Activated T-helper 17 cell treated with anti-CD3 and anti-CD28 coated beads, Interleukin-2, amount 50 U/mL, for 72 hours (primary cell): Measurements from ENCODE around the gene ST8SIA4. TPM values are rescaled to one million over a fixed set of nuclear protein-coding genes. Genes with fewer than 3 reads are reported as not detected.

ENCODE experiments used
- ATAC-seq: fragments of 150-1000 bp; cut with Tn5 transposase; replicated peaks from 2 replicates; pipeline ENCODE4 v1.10.0; 2021; ENCODE audit warnings: mild to moderate bottlenecking, moderate library complexity
- H3K27ac Mint-ChIP-seq: one replicate; pipeline ENCODE4 v1.8.0; 2022; ENCODE audit warnings: mixed read lengths
- H3K27me3 Mint-ChIP-seq: one replicate; pipeline ENCODE4 v1.8.0; 2022; ENCODE audit warnings: mixed read lengths
- H3K36me3 Mint-ChIP-seq: one replicate; pipeline ENCODE4 v1.8.0; 2022; ENCODE audit warnings: low read depth, mild to moderate bottlenecking, mixed read lengths
- H3K4me1 Mint-ChIP-seq: one replicate; pipeline ENCODE4 v1.8.0; 2022; ENCODE audit warnings: mixed read lengths
- H3K4me3 Mint-ChIP-seq: one replicate; pipeline ENCODE4 v1.8.0; 2022; ENCODE audit warnings: mild to moderate bottlenecking, mixed read lengths
- H3K9me3 Mint-ChIP-seq: one replicate; pipeline ENCODE4 v1.8.0; 2022; ENCODE audit warnings: mixed read lengths
- total RNA-seq, 2 donors: library from RNA; stranded (reverse); gene quantifications; one replicate each; pipeline ENCODE4 v1.2.3, GENCODE V29; 2022

The ST8SIA4 gene
- total RNA-seq, 2 donors from 2014 or later = 42.8 to 73.7 TPM

DNA sequence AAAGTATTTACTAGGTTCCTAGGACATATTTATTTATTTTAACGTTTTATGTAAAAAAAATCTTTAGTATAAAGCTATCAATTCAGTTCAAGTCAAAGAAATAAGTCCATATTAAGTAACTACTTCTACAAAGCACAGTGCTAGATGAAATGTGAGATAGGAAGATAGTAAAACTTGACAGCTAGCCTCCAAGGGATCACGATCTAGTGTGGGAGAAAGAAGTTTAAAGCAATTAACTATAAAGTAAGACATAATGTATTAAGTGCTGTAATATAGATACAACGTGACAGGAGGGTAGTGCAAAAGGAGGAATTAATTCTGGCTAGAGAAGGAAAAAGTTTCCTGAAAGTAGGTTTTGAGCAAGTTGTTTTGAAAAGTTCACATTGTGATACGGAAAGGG is 134.9 kb downstream of the ST8SIA4 start:
- ATAC-seq = no peak
- no peaks in the 10 kb centered on the region for H3K36me3 Mint-ChIP-seq
- no peaks in the 10 kb centered on the region for H3K4me1 Mint-ChIP-seq
- H3K9me3 Mint-ChIP-seq = peaks cover 4% of the 10 kb centered on the region
- no peak overlapping the region for H3K4me3 Mint-ChIP-seq
- H3K27me3 Mint-ChIP-seq = peaks cover 5% of the 10 kb centered on the region
- no peak overlapping the region for H3K27ac Mint-ChIP-seq

DNA sequence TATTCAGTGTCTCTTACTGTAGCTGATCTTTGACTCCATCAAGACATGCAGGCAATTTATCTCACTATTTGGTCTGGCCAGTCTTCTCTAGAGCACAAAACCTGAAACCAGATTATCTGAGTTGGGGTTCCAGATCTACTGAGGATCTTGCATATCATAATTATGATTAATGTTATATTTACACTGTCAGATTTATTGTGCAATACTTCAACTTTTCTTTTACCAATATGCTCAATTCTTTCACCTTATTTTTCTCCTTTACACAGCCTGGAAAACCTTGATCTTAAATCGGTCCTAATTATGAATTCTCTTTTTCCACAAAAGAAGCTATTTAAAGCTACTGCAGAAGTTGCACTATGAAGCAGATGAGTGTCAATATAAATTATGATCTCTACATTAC is 140.1 kb downstream of the ST8SIA4 start:
- no peaks in the 10 kb centered on the region for H3K27me3 Mint-ChIP-seq
- no peaks in the 10 kb centered on the region for H3K9me3 Mint-ChIP-seq
- H3K4me1 Mint-ChIP-seq = no peaks in the 10 kb centered on the region
- H3K27ac Mint-ChIP-seq = no peak overlapping the region
- H3K36me3 Mint-ChIP-seq = no peaks in the 10 kb centered on the region
- H3K4me3 Mint-ChIP-seq = no peak overlapping the region
- ATAC-seq = no peak

DNA sequence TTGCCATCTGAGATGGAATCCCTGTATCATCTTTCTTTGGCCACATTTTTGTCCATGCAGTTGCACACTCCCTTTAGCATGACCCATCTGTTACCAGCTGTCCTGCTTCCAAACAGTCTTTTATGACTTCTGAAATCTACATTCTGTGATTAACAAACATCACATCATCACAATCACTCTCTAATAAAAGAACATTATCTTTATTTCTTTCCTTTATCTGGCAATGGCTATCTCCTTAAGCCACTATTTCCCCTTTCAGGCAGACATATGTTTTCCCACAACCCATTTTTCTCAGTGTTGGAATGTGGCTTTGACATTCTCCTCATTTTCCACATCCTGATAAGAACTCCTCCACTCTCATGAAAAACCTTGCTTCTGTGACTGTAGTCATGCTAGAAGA is 141.0 kb downstream of the ST8SIA4 start:
- H3K27ac Mint-ChIP-seq = no peak overlapping the region
- no peaks in the 10 kb centered on the region for H3K36me3 Mint-ChIP-seq
- no peaks in the 10 kb centered on the region for H3K9me3 Mint-ChIP-seq
- H3K4me1 Mint-ChIP-seq = no peaks in the 10 kb centered on the region
- H3K27me3 Mint-ChIP-seq = no peaks in the 10 kb centered on the region
- ATAC-seq = no peak
- no peak overlapping the region for H3K4me3 Mint-ChIP-seq

DNA sequence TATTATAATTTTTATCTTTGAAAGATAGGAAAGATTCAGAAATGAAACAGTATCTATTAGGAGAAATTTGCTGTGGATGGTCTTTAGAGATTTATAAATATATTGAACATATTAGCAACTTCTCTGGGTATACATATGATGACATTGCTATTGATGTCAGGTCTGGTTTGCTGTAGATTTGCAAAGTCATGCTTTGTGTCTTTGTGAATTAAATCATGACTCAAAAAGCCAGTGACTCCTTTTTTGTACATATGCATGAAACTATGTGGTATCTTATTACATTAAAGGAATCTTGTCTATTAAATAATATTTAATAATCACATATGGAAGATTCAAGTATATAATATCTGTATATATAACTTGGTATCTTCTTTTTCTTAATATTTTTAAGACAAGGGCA is 141.9 kb downstream of the ST8SIA4 start:
- Mint-ChIP-seq H3K9me3 (no peaks in the 10 kb centered on the region), H3K4me1 (no peaks in the 10 kb centered on the region), H3K27ac (no peak overlapping the region), H3K27me3 (no peaks in the 10 kb centered on the region), H3K36me3 (no peaks in the 10 kb centered on the region), H3K4me3 (no peak overlapping the region)
- no peak for ATAC-seq

DNA sequence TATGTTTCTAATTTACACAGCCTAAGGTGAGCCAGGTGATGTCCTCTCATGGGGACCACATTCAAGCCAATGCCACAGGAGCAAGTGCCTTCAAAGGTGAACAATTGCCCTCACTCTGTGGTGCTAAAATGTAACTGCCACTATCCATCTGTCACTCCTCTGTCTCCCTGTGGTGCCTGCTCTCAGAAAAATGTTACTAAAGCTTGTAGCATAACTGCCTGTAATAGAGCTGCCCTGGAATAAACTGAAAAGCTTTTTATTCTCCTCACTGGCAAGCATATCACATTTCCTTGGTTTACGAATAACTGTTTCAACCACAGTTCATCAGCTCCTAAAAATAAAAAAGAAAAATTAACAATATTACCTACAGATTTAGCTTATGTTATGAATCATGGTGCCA is 142.4 kb downstream of the ST8SIA4 start:
- Mint-ChIP-seq H3K27ac (no peak overlapping the region), H3K36me3 (no peaks in the 10 kb centered on the region), H3K9me3 (no peaks in the 10 kb centered on the region), H3K27me3 (no peaks in the 10 kb centered on the region), H3K4me1 (no peaks in the 10 kb centered on the region), H3K4me3 (no peak overlapping the region)
- ATAC-seq = no peak

DNA sequence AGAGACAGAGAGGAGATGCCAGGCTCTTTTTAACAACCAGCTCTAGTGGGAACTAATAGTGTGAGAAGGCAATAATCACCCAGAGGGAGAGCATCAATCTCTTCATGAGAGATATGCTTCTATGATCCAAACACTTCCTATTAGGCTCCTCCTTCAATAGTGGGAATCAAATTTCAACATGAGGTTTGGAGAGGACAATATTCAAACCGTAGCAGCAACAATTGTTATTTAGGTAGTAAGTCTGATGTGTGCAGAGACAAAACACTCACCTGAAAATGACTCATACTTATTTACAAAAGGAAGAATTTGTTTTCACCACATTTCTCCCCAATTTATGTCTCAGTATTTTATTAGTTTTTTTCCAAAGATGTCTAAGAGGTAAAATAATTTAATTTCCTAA is 144.3 kb downstream of the ST8SIA4 start:
- no peaks in the 10 kb centered on the region for H3K9me3 Mint-ChIP-seq
- ATAC-seq = no peak
- H3K27ac Mint-ChIP-seq = no peak overlapping the region
- no peaks in the 10 kb centered on the region for H3K4me1 Mint-ChIP-seq
- no peak overlapping the region for H3K4me3 Mint-ChIP-seq
- no peaks in the 10 kb centered on the region for H3K36me3 Mint-ChIP-seq
- no peaks in the 10 kb centered on the region for H3K27me3 Mint-ChIP-seq

DNA sequence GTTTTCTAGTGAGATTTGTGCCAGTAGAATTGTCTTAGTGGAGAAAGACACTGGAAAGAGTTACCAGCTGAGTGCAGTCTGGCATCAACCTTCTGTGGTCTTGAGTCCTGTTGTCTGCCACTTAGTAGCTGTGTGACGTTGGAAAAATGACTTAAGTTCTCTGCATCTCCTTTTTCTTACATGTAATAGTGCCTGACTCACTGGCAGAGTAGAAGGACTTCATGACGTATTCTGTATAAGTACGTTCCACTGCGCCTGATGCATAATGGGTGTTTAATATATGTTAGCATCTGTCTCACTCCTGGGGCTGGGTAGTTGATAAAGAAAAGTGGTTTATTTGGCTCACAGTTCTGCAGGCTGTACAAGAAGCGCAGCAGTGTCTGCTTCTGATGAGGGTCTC is 144.8 kb downstream of the ST8SIA4 start:
- Mint-ChIP-seq H3K4me3 (no peak overlapping the region), H3K36me3 (no peaks in the 10 kb centered on the region), H3K27ac (no peak overlapping the region), H3K9me3 (no peaks in the 10 kb centered on the region), H3K27me3 (no peaks in the 10 kb centered on the region), H3K4me1 (no peaks in the 10 kb centered on the region)
- no peak for ATAC-seq

DNA sequence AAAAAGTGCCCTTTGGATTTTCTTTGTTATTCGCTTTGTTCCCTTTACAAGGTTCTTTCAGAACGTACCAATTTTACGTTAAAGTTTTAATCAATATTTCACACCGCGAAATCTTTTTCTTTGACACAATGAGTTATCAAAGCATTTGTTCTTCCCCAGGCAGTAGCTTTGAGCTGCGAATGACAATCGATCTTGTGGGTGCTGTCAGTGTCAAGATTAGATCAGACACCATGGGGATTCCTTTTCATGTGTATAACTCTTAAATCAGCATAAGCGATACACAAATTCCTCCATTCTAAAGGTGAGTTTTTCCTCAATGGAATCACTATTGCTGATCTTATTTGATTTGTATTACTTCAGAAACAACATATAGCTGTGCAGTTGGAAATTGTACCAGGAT is 145.5 kb downstream of the ST8SIA4 start:
- no peak overlapping the region for H3K27ac Mint-ChIP-seq
- no peak for ATAC-seq
- H3K4me1 Mint-ChIP-seq = no peaks in the 10 kb centered on the region
- no peaks in the 10 kb centered on the region for H3K9me3 Mint-ChIP-seq
- H3K4me3 Mint-ChIP-seq = no peak overlapping the region
- H3K27me3 Mint-ChIP-seq = no peaks in the 10 kb centered on the region
- H3K36me3 Mint-ChIP-seq = no peaks in the 10 kb centered on the region
